ENCODE measurements around the gene DMRTB1. TPM values are rescaled to one million over a fixed set of nuclear protein-coding genes. Genes with fewer than 3 reads are reported as not detected.

The DMRTB1 gene
- total and polyA plus RNA-seq, 7 donors = not detected

GRCh38 chr1:53454019-53454418 is 5.2 kb upstream of the DMRTB1 start:
- Histone ChIP-seq H3K9me3 (no peaks in the 10 kb centered on the region), H3K4me1 (no peaks in the 10 kb centered on the region), H3K27me3 (ENCODE audit: insufficient read depth in 3 of 3, low read length in 2 of 3) (peaks cover 0 to 3% (median 0%) of the 10 kb centered on the region in 3 donors), H3K27ac (no peak overlapping the region), H3K4me3 (no peak overlapping the region), H3K36me3 (ENCODE audit: insufficient read depth in 1 of 2, low read depth in 1 of 2) (no peaks in the 10 kb centered on the region)
- no peak for ATAC-seq
- 75 to 82% (median 79%) methylated on average over 3 of the region's 3 CpGs for WGBS, 3 donors
- DNase-seq = no peak
- no peak for TF ChIP-seq CTCF (IDR thresholded peaks at IDR 0.05)
- intact Hi-C loops (cut with DNase I) = no loop called here

GRCh38 chr1:53455364-53455991 is 3.7 kb upstream of the DMRTB1 start:
- no peak for TF ChIP-seq CTCF (IDR thresholded peaks at IDR 0.05)
- H3K27ac ChIP-seq = no peak overlapping the region
- H3K27me3 ChIP-seq (ENCODE audit: insufficient read depth in 3 of 3, low read length in 2 of 3) = peaks cover 0 to 3% (median 0%) of the 10 kb centered on the region in 3 donors
- H3K36me3 ChIP-seq (ENCODE audit: insufficient read depth in 1 of 2, low read depth in 1 of 2) = no peaks in the 10 kb centered on the region
- WGBS, 3 donors = 75 to 79% (median 77%) methylated on average over 6 of the region's 6 CpGs
- H3K9me3 ChIP-seq = no peaks in the 10 kb centered on the region
- no peak for ATAC-seq
- intact Hi-C loops (cut with DNase I) = no loop called here
- no peak overlapping the region for H3K4me3 ChIP-seq
- DNase-seq = no peak
- H3K4me1 ChIP-seq = no peaks in the 10 kb centered on the region

GRCh38 chr1:53458634-53459033 is 565 bp upstream of the DMRTB1 start:
- intact Hi-C loops (cut with DNase I) = no loop called here
- Histone ChIP-seq H3K27ac (no peak overlapping the region), H3K4me3 (no peak overlapping the region), H3K36me3 (ENCODE audit: insufficient read depth in 1 of 2, low read depth in 1 of 2) (no peaks in the 10 kb centered on the region), H3K4me1 (no peaks in the 10 kb centered on the region), H3K9me3 (no peaks in the 10 kb centered on the region), H3K27me3 (ENCODE audit: insufficient read depth in 3 of 3, low read length in 2 of 3) (no peaks in the 10 kb centered on the region)
- no peak for TF ChIP-seq CTCF (IDR thresholded peaks at IDR 0.05)
- 61 to 72% (median 66%) methylated on average over 3 of the region's 3 CpGs for WGBS, 3 donors
- no peak for DNase-seq
- ATAC-seq = no peak

GRCh38 chr1:53460211-53460634 is 1.0 kb downstream of the DMRTB1 start:
- no peak for TF ChIP-seq CTCF (IDR thresholded peaks at IDR 0.05)
- no peaks in the 10 kb centered on the region for H3K36me3 ChIP-seq (ENCODE audit: insufficient read depth in 1 of 2, low read depth in 1 of 2)
- intact Hi-C loops (cut with DNase I) = no loop called here
- no peak for DNase-seq
- no peak overlapping the region for H3K27ac ChIP-seq
- H3K9me3 ChIP-seq = no peaks in the 10 kb centered on the region
- no peak overlapping the region for H3K4me3 ChIP-seq
- no peak for ATAC-seq
- peaks cover 0 to 3% (median 0%) of the 10 kb centered on the region in 3 donors for H3K27me3 ChIP-seq (ENCODE audit: insufficient read depth in 3 of 3, low read length in 2 of 3)
- 92 to 95% (median 93%) methylated on average over 25 of the region's 25 CpGs for WGBS, 3 donors
- no peaks in the 10 kb centered on the region for H3K4me1 ChIP-seq
